B cell (primary cell): ENCODE data around the gene EFCAB12. TPM values are rescaled to one million over a fixed set of nuclear protein-coding genes. Genes with fewer than 3 reads are reported as not detected.
"Not testable (repeated sequence)": the region's sequence is repeated elsewhere in the genome, so short reads cannot be mapped to it uniquely, and the experiment has no call there.

Source experiments
- ATAC-seq: fragments of 200-7000 bp; cut with Tn5 transposase; one replicate; pipeline ENCODE4 v1.10.0; 2021; ENCODE audit warnings: low read depth, mild to moderate bottlenecking, moderate number of reproducible peaks, moderate library complexity
- CTCF ChIA-PET: fragments of 350-600 bp; sonication (Branson Sonifier 250); formaldehyde crosslinking; loops from one replicate; lab custom pipeline; 2021; ENCODE audit warnings: antibody characterized with exemption, inconsistent platforms; lab: Charles Lee
- POLR2A ChIA-PET: fragments of 350-600 bp; sonication (Branson Sonifier 250); formaldehyde crosslinking; loops from one replicate; lab custom pipeline; 2021; ENCODE audit warnings: antibody characterized with exemption; lab: Charles Lee
- DNase-seq: peaks from one replicate; pipeline ENCODE4 v3.0.0; 2013
- H2AFZ ChIP-seq: 2 replicates; pipeline ENCODE4 v1.6.1; 2012; ENCODE audit warnings: mild to moderate bottlenecking, low read depth, low read length; ENCODE audit not compliant: insufficient read depth, poor library complexity, severe bottlenecking
- H3K27ac ChIP-seq, 2 donors: 1 replicate in 1 of 2; 2 replicates in 1 of 2; pipeline ENCODE4 v1.5.1; 2012 to 2013; ENCODE audit warnings: low read length in 2 of 2, mild to moderate bottlenecking in 2 of 2, moderate library complexity in 1 of 2
- H3K27me3 ChIP-seq, 4 experiments: fragments of 200-600 bp in 1 of 4; sonication (generic) in 1 of 4; replicated peaks in 1 of 4; 1 replicate in 2 of 4; 2 replicates in 2 of 4; pipeline versions ENCODE4 v1.6.1 to v1.7.0; 2013 to 2016; ENCODE audit warnings: low read length in 3 of 4, mild to moderate bottlenecking in 2 of 4, mixed read lengths in 1 of 4, moderate library complexity in 1 of 4; ENCODE audit not compliant: insufficient read depth in 4 of 4, control insufficient read depth in 3 of 4; ENCODE audit errors: control extremely low read depth in 1 of 4
- H3K36me3 ChIP-seq, 2 experiments: replicated peaks in 1 of 2; 1 replicate in 1 of 2; 2 replicates in 1 of 2; pipeline versions ENCODE4 v1.6.1 to v1.7.1; 2013; ENCODE audit warnings: low read length in 1 of 2; ENCODE audit not compliant: insufficient read depth in 2 of 2, control insufficient read depth in 1 of 2; ENCODE audit errors: control extremely low read depth in 1 of 2, extremely low read depth in 1 of 2
- H3K4me1 ChIP-seq, 2 donors: fragments of 200-600 bp in 1 of 2; sonication (generic) in 1 of 2; 1 replicate in 1 of 2; 2 replicates in 1 of 2; pipeline versions ENCODE4 v1.5.1 to v1.6.1; 2013 to 2017; ENCODE audit warnings: low read length in 2 of 2; ENCODE audit not compliant: control insufficient read depth in 2 of 2, insufficient read depth in 2 of 2
- H3K4me2 ChIP-seq: replicated peaks from 2 replicates; pipeline ENCODE3; 2012; ENCODE audit warnings: mild to moderate bottlenecking, low read depth, low read length; ENCODE audit not compliant: poor library complexity, severe bottlenecking
- H3K4me3 ChIP-seq, 5 experiments: fragments of 200-600 bp in 1 of 5; sonication (generic) in 1 of 5; 1 replicate in 3 of 5; 2 replicates in 2 of 5; pipeline versions ENCODE4 v1.5.1 to v1.7.0; 2011 to 2016; ENCODE audit warnings: low read length in 4 of 5, mild to moderate bottlenecking in 4 of 5, low read depth in 2 of 5, control low read depth in 1 of 5, moderate library complexity in 1 of 5; ENCODE audit not compliant: insufficient read depth in 1 of 5; ENCODE audit errors: control extremely low read depth in 1 of 5, extremely low read depth in 1 of 5
- H3K79me2 ChIP-seq: fragments of 200-600 bp; sonication (generic); one replicate; pipeline ENCODE4 v1.6.0; 2016; ENCODE audit warnings: low read length; ENCODE audit not compliant: control insufficient read depth, insufficient read depth
- H3K9ac ChIP-seq: fragments of 200-600 bp; sonication (generic); 2 replicates; pipeline ENCODE4 v1.6.1; 2017; ENCODE audit warnings: mild to moderate bottlenecking, low read length, moderate library complexity
- H3K9me3 ChIP-seq, 3 donors: one replicate each; pipeline versions ENCODE4 v1.6.1 to v1.7.1; 2013; ENCODE audit warnings: low read length in 2 of 3; ENCODE audit not compliant: control insufficient read depth in 2 of 3, insufficient read depth in 1 of 3; ENCODE audit errors: control extremely low read depth in 1 of 3
- H4K20me1 ChIP-seq: 2 replicates; pipeline ENCODE4 v1.6.0; 2012; ENCODE audit warnings: mild to moderate bottlenecking, low read length; ENCODE audit not compliant: insufficient read depth, control insufficient read depth, poor library complexity, severe bottlenecking
- H3K27ac Mint-ChIP-seq: one replicate; pipeline ENCODE4 v1.8.0; 2021; ENCODE audit warnings: mixed read lengths
- H3K27me3 Mint-ChIP-seq: one replicate; pipeline ENCODE4 v1.8.0; 2021; ENCODE audit warnings: mixed read lengths
- H3K4me1 Mint-ChIP-seq: one replicate; pipeline ENCODE4 v1.8.0; 2021; ENCODE audit warnings: mixed read lengths
- H3K4me3 Mint-ChIP-seq: one replicate; pipeline ENCODE4 v1.8.0; 2021; ENCODE audit warnings: mixed read lengths
- H3K9me3 Mint-ChIP-seq: one replicate; pipeline ENCODE4 v1.8.0; 2022; ENCODE audit warnings: mixed read lengths; ENCODE audit not compliant: insufficient read depth
- CTCF ChIP-seq: fragments of 200-600 bp; IDR thresholded peaks from one replicate; pipeline ENCODE4 v1.8.0; 2022; ENCODE audit warnings: antibody characterized with exemption, mild to moderate bottlenecking
- EZH2 ChIP-seq: IDR thresholded peaks from 2 replicates; pipeline ENCODE4 v1.6.1; 2012; ENCODE audit warnings: borderline replicate concordance, low read depth, mild to moderate bottlenecking, moderate library complexity, low read length; ENCODE audit not compliant: insufficient read depth, poor library complexity, severe bottlenecking
- WGBS: methylation state at CpG from one replicate; pipeline ENCODE4 v1.1.5; 2013; ENCODE audit warnings: missing lambda C conversion rate; ENCODE audit not compliant: insufficient coverage; 5-methylcytosine and 5-hydroxymethylcytosine counted together
- intact Hi-C: fragments of 100-400 bp; cut with micrococcal nuclease; formaldehyde crosslinking; loops from one replicate; pipeline ENCODE4 v1.10.0; 2022
- polyA plus RNA-seq: library from polyadenylated mRNA; depleted of rRNA; stranded (reverse); fragments of >200 nt; gene quantifications from 2 replicates; pipeline ENCODE4 v1.2.3, GENCODE V29; 2012
- total RNA-seq, 2 donors: library from RNA; stranded (reverse); fragments of 120-200 nt in 1 of 2; gene quantifications; 1 replicate in 1 of 2; 2 replicates in 1 of 2; pipeline versions ENCODE4 v1.2.3 to v1.2.4, GENCODE V29; 2013 to 2022

The EFCAB12 gene
- total and polyA plus RNA-seq, 2 donors (not counting 1 experiment from before 2014, with no cell fraction given), result 3.5 to 6.5 TPM

- ATAC-seq (peak; percentile 7), DNase-seq (peak; percentile 43)
- Histone ChIP-seq H2AFZ (peak overlapping the region; percentile 94), H3K27ac (peak overlapping the region; percentile 88 to 95), H3K27me3 (no peaks in the 10 kb centered on the region), H4K20me1 (peaks cover 42% of the 10 kb centered on the region), H3K4me2 (peak overlapping the region; percentile 77), H3K79me2 (peaks cover 45% of the 10 kb centered on the region), H3K9me3 (no peaks in the 10 kb centered on the region), H3K4me3 (peak overlapping the region; percentile 76 to 99 (median 89)), H3K9ac (peak overlapping the region; percentile 83), H3K36me3 (peaks cover 2 to 13% of the 10 kb centered on the region in 2 experiments), H3K4me1 (peaks cover 20 to 22% of the 10 kb centered on the region in 2 donors)
- WGBS, result 1% methylated on average over 18 of the region's 18 CpGs
- intact Hi-C loops, result loop anchor here (1.0 to 10.0 kb wide), 5 partner anchors 26 to 237 kb away; partner anchors contain the start of genes EFCAB12, HMCES, IFT122 and ISY1
- ChIA-PET POLR2A (interaction anchor here (1.9 kb wide), 1 partner anchor 41 kb away, joined by 12 read pairs; the partner anchor contains the start of genes IFT122 and MBD4), CTCF (interaction anchor here (0.8 to 2.0 kb wide), 3 partner anchors 15 to 91 kb away, joined by 4 to 13 read pairs (median 5); partner anchors contain the start of genes IFT122 and MBD4)
- Mint-ChIP-seq H3K4me1 (peaks cover 35% of the 10 kb centered on the region), H3K27ac (peak overlapping the region; percentile 94), H3K9me3 (no peaks in the 10 kb centered on the region), H3K27me3 (no peaks in the 10 kb centered on the region), H3K4me3 (peak overlapping the region; percentile 96)
- no peak for TF ChIP-seq CTCF
- no peak for TF ChIP-seq EZH2
These were observed 29.7 kb downstream of the EFCAB12 start for GRCh38 chr3:129398803-129399144.

GRCh38 chr3:129393760-129394564, 34.5 kb downstream of the EFCAB12 start:
- H3K4me2 ChIP-seq, H3K27ac Mint-ChIP-seq, H3K27me3 Mint-ChIP-seq, H3K9ac ChIP-seq, H3K4me3 Mint-ChIP-seq, H3K27me3 ChIP-seq, DNase-seq, POLR2A ChIA-PET, H3K9me3 Mint-ChIP-seq, H3K9me3 ChIP-seq, ATAC-seq, H3K27ac ChIP-seq, CTCF ChIA-PET, H3K4me3 ChIP-seq, H2AFZ ChIP-seq: not testable (repeated sequence)
- Histone ChIP-seq H4K20me1 (peaks cover 49% of the 10 kb centered on the region), H3K4me1 (peaks cover 14 to 15% of the 10 kb centered on the region in 2 donors), H3K36me3 (peaks cover 2 to 47% of the 10 kb centered on the region in 2 experiments), H3K79me2 (peaks cover 38% of the 10 kb centered on the region)
- intact Hi-C loops, result loop anchor here (10.0 kb wide), 1 partner anchor 119 kb away; the partner anchor contains the start of gene HMCES
- H3K4me1 Mint-ChIP-seq, result peaks cover 24% of the 10 kb centered on the region
- WGBS, result 100% methylated on average over 1 of the region's 17 CpGs
